ENCODE results near the gene ADGRG1. TPM values are rescaled to one million over a fixed set of nuclear protein-coding genes. Genes with fewer than 3 reads are reported as not detected.

The ADGRG1 gene
- total RNA-seq, 1 donor from 2014 or later, result 41.1 TPM

- Mint-ChIP-seq H3K4me3 (no peak overlapping the region), H3K27me3 (no peaks in the 10 kb centered on the region), H3K4me1 (ENCODE audit: unreplicated experiment) (no peaks in the 10 kb centered on the region), H3K9me3 (no peaks in the 10 kb centered on the region), H3K27ac (no peak overlapping the region), H3K36me3 (no peaks in the 10 kb centered on the region)
- no peak for TF ChIP-seq CTCF (conservative IDR thresholded peaks at IDR 0.05)
- no peak for DNase-seq (ENCODE audit: extremely low spot score, unreplicated experiment)
These were observed 36.2 kb downstream of the ADGRG1 start for GRCh38 chr16:57664662-57665025.

- Mint-ChIP-seq H3K27ac (no peak overlapping the region), H3K36me3 (no peaks in the 10 kb centered on the region), H3K9me3 (no peaks in the 10 kb centered on the region)
These were observed 37.1 kb downstream of the ADGRG1 start for GRCh38 chr16:57665541-57665940.

GRCh38 chr16:57666353-57667047, 38.1 kb downstream of the ADGRG1 start:
- H3K9me3 Mint-ChIP-seq, result no peaks in the 10 kb centered on the region
- peaks cover 4% of the 10 kb centered on the region for H3K4me1 Mint-ChIP-seq (ENCODE audit: unreplicated experiment)
- H3K27me3 Mint-ChIP-seq, result no peaks in the 10 kb centered on the region
- no peak for DNase-seq (ENCODE audit: extremely low spot score, unreplicated experiment)
- H3K4me3 Mint-ChIP-seq, result no peak overlapping the region
- H3K36me3 Mint-ChIP-seq, result no peaks in the 10 kb centered on the region
- TF ChIP-seq CTCF (conservative IDR thresholded peaks at IDR 0.05), result no peak
- H3K27ac Mint-ChIP-seq, result no peak overlapping the region

More at GRCh38 chr16:57665541-57665940, 37.1 kb downstream of the ADGRG1 start:
- H3K4me1 Mint-ChIP-seq (ENCODE audit: unreplicated experiment), result no peaks in the 10 kb centered on the region
- H3K27me3 Mint-ChIP-seq, result no peaks in the 10 kb centered on the region
- no peak overlapping the region for H3K4me3 Mint-ChIP-seq
- no peak for TF ChIP-seq CTCF (conservative IDR thresholded peaks at IDR 0.05)
- DNase-seq (ENCODE audit: extremely low spot score, unreplicated experiment), result no peak

DNA sequence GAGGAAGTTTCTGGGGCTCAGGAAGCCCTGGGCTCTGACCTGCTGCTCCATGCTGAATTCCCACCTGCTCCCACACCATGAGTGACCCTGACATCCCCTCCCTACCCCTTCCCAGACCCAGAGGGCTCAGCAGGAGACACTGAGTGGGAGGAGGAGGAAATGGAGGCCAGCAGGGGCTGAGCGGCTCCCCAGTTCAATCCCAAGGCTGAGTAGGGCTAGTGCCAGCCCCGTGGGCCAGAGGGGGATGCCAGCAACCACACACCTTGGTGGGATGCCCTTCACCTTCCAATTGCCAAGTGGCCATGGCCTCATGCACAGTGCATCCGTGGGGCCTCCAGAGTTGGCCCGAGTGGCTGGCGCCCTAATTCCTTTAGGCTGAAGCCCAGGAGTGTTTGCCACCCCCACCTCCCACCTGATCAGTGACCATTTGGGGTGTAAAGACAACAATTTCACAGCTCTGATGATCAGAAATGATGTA, 38.7 kb downstream of the ADGRG1 start:
- DNase-seq (ENCODE audit: extremely low spot score, unreplicated experiment), result no peak
- Mint-ChIP-seq H3K9me3 (no peaks in the 10 kb centered on the region), H3K27ac (no peak overlapping the region), H3K36me3 (no peaks in the 10 kb centered on the region), H3K27me3 (no peaks in the 10 kb centered on the region), H3K4me3 (no peak overlapping the region), H3K4me1 (ENCODE audit: unreplicated experiment) (peaks cover 4% of the 10 kb centered on the region)
- no peak for TF ChIP-seq CTCF (conservative IDR thresholded peaks at IDR 0.05)

GRCh38 chr16:57667526-57668262, 39.3 kb downstream of the ADGRG1 start:
- no peak for DNase-seq (ENCODE audit: extremely low spot score, unreplicated experiment)
- no peak overlapping the region for H3K4me3 Mint-ChIP-seq
- peaks cover 4% of the 10 kb centered on the region for H3K4me1 Mint-ChIP-seq (ENCODE audit: unreplicated experiment)
- peak; percentile 26 for TF ChIP-seq CTCF (conservative IDR thresholded peaks at IDR 0.05)
- H3K27me3 Mint-ChIP-seq, result no peaks in the 10 kb centered on the region
- no peaks in the 10 kb centered on the region for H3K36me3 Mint-ChIP-seq
- H3K27ac Mint-ChIP-seq, result no peak overlapping the region
- no peaks in the 10 kb centered on the region for H3K9me3 Mint-ChIP-seq
